Measurements from ENCODE around the gene DDX27.
A peak's percentile ranks its signal among the peaks of the same experiment; 100 is the strongest.

Gene DDX27

GRCh38 chr20:49278818-49279676 is 59.8 kb downstream of the DDX27 start:
- DNase-seq, result peak in 1 of 2 donors; percentile 57

GRCh38 chr20:49279677-49280462 is 60.7 kb downstream of the DDX27 start:
- DNase-seq, result no peak

DNA sequence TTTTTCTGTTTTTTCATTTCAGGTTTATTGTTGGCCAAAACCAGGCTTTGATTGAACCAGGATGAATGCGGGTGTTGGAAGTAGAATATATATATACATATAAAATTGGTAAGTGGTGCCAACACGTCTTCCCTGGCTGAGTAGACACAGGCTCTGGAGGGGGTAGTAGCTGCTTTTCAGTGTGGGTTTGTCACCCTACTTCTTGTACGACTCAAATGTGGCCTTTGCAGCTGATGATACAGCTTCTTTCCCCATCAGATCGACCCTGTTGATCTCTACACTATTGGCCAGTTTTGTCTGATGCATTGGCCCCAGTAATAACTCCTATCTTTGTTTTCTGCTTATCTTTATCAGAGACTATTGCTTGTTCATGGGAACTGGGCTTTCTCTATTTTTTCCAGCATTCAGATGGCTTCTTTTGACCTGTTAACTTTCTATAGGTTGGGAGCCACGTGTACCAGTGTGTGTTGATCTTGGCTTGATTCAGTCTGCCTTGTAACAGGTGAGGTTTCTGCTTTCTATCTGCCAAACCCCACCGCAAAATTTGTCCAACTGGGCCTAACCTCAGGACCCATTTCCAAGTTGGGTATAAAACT is 61.3 kb downstream of the DDX27 start:
- no peak for DNase-seq

GRCh38 chr20:49281059-49281912 is 62.1 kb downstream of the DDX27 start:
- peak; percentile 19 to 42 for DNase-seq

- no peak for DNase-seq
Measured at GRCh38 chr20:49281913-49282467, 62.8 kb downstream of the DDX27 start.

- DNase-seq, result no peak
Measured at GRCh38 chr20:49282584-49283171, 63.5 kb downstream of the DDX27 start.

DNA sequence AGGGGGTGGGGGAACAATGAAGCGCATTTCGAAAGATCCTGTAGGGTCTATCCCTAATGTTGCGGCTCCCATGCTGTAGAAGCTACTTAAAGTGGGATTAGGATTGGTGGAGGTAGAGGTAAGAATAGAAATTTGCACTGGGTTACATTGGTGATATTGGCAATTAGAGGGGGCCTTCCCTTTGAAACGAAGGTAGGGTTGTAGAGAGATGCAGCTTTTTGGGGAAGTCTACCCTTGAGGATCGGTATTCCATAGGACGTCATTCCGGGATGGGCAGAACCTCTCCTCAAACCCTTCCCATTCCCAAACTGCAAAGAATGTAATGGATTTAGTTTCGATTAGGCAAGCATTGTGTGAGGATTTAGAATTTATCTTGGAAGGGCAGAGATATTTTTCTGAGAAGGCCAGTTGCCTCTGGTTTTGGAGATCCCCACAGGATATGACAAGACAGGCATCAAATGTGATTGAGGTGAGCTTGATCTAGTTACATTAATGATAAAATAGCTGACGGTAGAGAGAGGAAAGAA is 64.0 kb downstream of the DDX27 start:
- DNase-seq, result peak in 1 of 2 donors; percentile 55

DNA sequence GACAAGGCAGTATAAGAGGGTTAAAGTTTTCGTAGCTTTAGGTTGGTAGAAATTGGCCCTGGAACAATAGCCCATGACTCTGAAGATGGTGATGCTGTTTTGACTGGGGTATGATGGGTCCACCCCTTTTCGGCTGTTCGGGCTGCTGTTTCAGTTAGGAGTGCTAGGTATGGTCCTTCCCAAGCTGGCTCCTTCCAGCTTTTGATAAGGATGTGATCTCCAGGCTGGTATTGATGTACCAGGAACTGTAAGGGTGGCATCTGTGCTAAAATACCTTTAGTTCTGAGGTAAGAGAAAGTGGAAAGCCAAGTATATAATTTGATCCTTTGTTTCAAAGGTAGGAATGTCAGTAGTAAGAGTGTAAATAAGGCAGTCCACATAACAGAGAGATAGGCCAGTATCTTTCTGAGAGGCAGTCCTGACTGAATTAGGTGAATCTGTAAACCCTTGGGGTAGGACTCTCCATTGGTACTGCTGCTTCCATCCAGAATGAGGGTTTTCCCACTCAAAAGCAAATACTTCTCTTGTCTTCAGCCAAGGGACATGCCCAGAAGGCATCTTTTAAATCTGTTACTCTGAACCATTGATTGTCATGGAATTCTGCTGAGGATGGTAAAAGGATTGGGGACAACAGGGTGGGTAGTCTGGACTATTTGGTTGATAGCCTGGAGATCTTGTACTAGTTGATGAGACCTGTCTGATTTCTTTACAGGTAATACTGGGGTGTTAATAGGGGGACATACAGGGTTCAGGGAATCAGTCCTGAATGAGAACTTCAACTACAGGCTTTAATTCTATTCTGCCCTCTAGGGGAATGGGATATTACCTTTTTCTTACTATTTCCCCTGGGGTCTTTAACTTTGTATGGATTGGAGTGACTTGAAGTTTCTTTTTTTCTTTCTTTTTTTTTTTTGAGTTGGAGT is 64.7 kb downstream of the DDX27 start:
- no peak for DNase-seq

DNA sequence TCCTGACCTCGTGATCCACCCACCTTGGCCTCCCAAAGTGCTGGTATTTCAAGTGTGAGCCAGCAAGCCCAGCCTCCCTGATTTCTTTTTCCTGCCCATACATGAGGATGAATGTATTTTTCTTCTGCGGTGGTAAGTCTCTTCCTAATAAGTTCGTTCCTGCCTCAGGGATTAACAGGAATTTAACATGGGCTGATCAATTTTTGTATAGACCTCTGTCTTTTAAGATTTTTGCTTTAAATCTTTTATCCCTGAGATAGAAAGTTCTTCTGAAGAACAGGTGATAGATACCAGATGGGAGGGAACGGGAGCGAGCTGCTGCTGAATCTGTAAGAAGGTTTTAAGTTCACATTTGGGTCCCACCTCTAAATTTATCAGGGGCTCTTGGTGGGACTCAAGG is 65.6 kb downstream of the DDX27 start:
- no peak for DNase-seq

GRCh38 chr20:49285233-49285668 is 66.0 kb downstream of the DDX27 start:
- DNase-seq, result no peak

- DNase-seq, result no peak
Measured at GRCh38 chr20:49285813-49286494, 66.7 kb downstream of the DDX27 start.

DNA sequence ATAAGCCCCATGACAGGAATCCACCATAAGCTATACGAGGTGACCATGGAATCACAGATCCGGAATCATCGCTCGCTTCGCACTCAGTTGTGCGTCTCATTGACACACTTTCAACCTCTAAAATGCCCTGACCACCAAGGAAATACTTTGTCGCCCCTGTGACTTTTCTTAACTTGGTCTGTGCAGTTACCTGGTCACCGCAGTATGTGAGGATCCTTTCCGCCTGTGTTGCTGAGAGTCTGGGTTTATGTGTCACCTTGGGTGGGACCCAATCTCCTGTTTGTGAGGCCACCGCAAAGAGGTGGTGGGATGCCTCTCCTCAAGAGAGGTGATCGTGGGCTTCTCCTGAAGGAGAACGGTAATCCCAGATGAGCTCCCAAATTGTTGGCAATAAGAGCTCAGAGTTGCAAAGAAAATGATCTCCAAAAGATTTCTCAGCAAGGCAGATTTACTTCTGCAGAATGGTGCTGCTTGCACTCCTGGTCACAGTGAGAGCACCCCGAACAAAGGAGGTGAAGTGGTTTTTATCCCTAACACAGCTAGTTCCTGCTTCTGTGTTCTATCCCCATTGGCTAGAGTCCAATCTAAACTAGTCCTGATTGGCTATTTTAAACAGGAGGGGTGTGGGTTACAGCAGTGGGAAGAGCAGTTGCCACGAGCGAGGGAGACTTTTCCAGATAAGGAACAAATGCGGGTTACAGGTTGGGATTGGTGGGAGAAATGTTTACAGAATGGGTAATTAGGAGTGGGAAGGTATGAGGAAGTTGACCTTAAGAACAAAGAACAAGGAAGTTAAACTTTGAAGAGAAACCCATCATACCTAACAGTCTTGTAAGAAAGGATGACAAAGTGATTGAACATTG is 67.7 kb downstream of the DDX27 start:
- no peak for DNase-seq

DNA sequence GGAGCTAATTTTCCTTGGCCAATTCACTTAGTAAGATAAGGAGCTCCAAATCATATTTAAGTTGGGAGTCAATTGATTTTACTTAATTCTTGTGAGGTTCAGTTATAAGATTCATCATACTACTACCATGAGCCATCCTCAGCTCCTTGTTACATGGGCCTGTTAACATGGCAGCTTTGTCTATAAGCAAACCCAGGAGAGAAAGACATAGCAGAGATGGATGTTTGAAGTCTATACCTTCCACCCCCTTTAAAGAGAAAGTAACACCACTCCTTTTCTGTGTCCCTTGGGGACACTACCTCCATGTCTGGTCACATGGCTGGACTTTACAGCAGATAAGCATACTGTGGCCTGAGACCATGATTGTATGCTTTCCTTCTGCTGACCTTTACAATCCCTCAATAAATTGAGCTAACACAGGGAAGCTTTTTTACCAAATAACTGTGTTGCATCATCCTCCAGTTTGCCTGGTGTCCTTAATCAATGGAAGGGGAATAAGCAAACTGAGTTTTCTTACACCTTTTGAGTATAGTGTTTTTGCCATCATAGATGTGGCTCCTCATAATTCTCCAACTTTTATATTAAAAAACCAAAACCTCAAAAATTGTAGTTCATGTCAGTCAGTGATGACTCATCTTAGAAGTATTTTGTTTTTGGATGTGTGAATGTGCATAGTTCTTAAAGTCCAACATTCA is 68.5 kb downstream of the DDX27 start:
- DNase-seq, result no peak

GRCh38 chr20:49288250-49288751 is 69.1 kb downstream of the DDX27 start:
- DNase-seq, result no peak

GRCh38 chr20:49288784-49289696 is 69.8 kb downstream of the DDX27 start:
- no peak for DNase-seq

DNA sequence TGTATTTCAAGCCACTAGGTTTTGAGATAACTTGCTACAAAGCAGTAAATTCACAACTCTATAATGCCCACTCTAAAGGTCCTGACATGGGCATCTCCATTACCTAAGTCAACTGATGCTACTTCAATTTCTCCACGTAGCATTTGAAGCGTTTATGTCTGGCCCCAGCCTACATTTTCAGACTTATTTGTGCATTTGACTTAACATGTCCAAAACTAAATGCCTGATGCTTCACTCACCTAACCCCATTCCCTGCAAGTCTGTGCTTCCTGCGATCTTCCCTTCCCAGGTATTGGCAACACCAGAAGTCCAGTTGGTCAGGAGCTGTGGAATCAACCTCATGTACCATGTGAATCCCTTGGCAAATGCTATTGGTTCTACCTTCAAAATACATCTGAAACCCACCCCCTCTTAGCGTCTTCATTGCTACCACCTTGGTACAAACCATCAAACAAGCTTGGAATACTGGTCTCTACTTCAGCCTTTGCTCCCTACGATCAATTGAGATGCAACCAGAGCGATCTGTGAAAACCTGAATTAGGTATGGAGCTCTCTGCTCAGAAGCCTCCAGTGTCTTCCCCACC is 71.5 kb downstream of the DDX27 start:
- DNase-seq, result no peak
